Kidney (tissue), 14 donors: ENCODE measurements around the gene MX2. TPM values are rescaled to one million over a fixed set of nuclear protein-coding genes. Genes with fewer than 3 reads are reported as not detected.

ENCODE experiments used
- DNase-seq, 5 donors: peaks; one replicate each; pipeline ENCODE4 v3.0.0-alpha.2; 2013 to 2020
- FAIRE-seq: peaks from 2 replicates; lab custom pipeline; 2012; peaks lifted over from hg19 to GRCh38; lab: Jason Lieb, UNC
- H3K27ac ChIP-seq, 2 donors: one replicate each; pipeline ENCODE4 v1.7.0; 2013; ENCODE audit warnings: low read depth in 2 of 2, low read length in 2 of 2, inconsistent platforms in 1 of 2
- H3K27me3 ChIP-seq: one replicate; pipeline ENCODE4 v1.7.1; 2013; ENCODE audit warnings: low read length, inconsistent platforms; ENCODE audit not compliant: control insufficient read depth, insufficient read depth
- H3K36me3 ChIP-seq, 3 donors: one replicate each; pipeline versions ENCODE4 v1.7.0 to v1.7.1; 2013; ENCODE audit warnings: low read length in 3 of 3, control low read depth in 1 of 3, inconsistent platforms in 1 of 3; ENCODE audit not compliant: insufficient read depth in 3 of 3, control insufficient read depth in 2 of 3
- H3K4me1 ChIP-seq, 3 donors: one replicate each; pipeline versions ENCODE4 v1.7.0 to v1.7.1; 2013; ENCODE audit warnings: low read length in 3 of 3, inconsistent platforms in 1 of 3, low read depth in 1 of 3; ENCODE audit not compliant: control insufficient read depth in 2 of 3, insufficient read depth in 2 of 3
- H3K4me3 ChIP-seq, 3 donors: one replicate each; pipeline versions ENCODE4 v1.7.0 to v1.8.1; 2013; ENCODE audit warnings: low read length in 3 of 3, control low read depth in 1 of 3, inconsistent platforms in 1 of 3
- H3K9ac ChIP-seq, 3 donors: one replicate each; pipeline versions ENCODE4 v1.7.0 to v1.7.1; 2013; ENCODE audit warnings: low read length in 3 of 3, control low read depth in 1 of 3, inconsistent platforms in 1 of 3
- H3K9me3 ChIP-seq, 3 donors: one replicate each; pipeline versions ENCODE4 v1.7.0 to v1.7.1; 2013; ENCODE audit warnings: low read length in 3 of 3, control low read depth in 1 of 3, inconsistent platforms in 1 of 3; ENCODE audit not compliant: control insufficient read depth in 2 of 3, insufficient read depth in 1 of 3
- intact Hi-C: fragments of 100-400 bp; cut with DNase I; formaldehyde crosslinking; loops from one replicate; pipeline ENCODE4 v1.11.1; 2022
- polyA plus RNA-seq: library from polyadenylated mRNA; stranded (reverse); fragments of 350-450 nt; fragmentation: Illumina TruSeq; extraction: RNeasy Lipid Tissue Mini Kit (QIAGEN cat#74804); gene quantifications from one replicate; pipeline ENCODE4 v1.2.3, GENCODE V29; 2014; ENCODE audit warnings: low read depth, low replicate concordance; ENCODE audit not compliant: insufficient read depth
- total RNA-seq: library from RNA; stranded (reverse); fragmentation: NEBNext Ultra II Directional; extraction: Animal tissue kit (Norgen Biotek cat#: 25700); gene quantifications from one replicate; pipeline ENCODE4 v1.2.1, GENCODE V29; 2021
- TF ChIP-seq, protein P1 (sequence below): IDR thresholded peaks from 3 replicates; pipeline ENCODE4 v1.5.1; 2012; ENCODE audit warnings: mild to moderate bottlenecking, moderate library complexity, borderline replicate concordance; ENCODE audit not compliant: insufficient read depth; ENCODE audit errors: extremely low read depth
- donor health status: control.
- donor health status: control.
- donor health status: control.
- donor health status: control.
- donor health status: control.
- donor health status: DM: yes; HTN: yes; CAD: no.
- donor health status: Normal renal cell carcinoma (clear cell type).

The MX2 gene
- total and polyA plus RNA-seq, 2 donors from 2014 or later, result 4.3 to 11.7 TPM

DNA sequence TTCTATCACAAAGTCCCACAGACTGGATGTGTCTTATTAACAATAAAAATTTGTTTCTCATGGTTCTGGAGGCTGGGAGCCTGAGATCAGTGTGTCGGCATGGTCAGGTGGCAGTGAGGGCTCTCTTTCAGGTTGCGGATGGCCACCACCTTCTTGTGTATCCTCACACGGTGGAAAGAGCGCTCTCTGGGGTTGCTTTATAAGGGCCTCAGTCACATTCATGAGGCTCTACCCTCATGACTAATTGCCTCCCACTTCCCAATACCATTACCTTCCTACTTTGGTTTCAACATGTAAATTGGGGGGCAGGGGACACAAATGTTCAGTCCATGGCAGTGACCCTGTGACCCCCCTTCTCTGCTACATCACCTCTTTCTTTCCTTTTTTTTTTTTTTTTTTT, 43.5 kb downstream of the MX2 start:
- Histone ChIP-seq H3K4me3 (no peak overlapping the region), H3K36me3 (peaks cover 0 to 3% (median 0%) of the 10 kb centered on the region in 3 donors), H3K9me3 (no peaks in the 10 kb centered on the region), H3K27ac (no peak overlapping the region), H3K9ac (no peak overlapping the region), H3K4me1 (no peaks in the 10 kb centered on the region), H3K27me3 (no peaks in the 10 kb centered on the region)
- FAIRE-seq, result no peak
- TF ChIP-seq, protein P1, sequence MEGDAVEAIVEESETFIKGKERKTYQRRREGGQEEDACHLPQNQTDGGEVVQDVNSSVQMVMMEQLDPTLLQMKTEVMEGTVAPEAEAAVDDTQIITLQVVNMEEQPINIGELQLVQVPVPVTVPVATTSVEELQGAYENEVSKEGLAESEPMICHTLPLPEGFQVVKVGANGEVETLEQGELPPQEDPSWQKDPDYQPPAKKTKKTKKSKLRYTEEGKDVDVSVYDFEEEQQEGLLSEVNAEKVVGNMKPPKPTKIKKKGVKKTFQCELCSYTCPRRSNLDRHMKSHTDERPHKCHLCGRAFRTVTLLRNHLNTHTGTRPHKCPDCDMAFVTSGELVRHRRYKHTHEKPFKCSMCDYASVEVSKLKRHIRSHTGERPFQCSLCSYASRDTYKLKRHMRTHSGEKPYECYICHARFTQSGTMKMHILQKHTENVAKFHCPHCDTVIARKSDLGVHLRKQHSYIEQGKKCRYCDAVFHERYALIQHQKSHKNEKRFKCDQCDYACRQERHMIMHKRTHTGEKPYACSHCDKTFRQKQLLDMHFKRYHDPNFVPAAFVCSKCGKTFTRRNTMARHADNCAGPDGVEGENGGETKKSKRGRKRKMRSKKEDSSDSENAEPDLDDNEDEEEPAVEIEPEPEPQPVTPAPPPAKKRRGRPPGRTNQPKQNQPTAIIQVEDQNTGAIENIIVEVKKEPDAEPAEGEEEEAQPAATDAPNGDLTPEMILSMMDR, result no peak
- intact Hi-C loops, result no loop called here
- DNase-seq, result peak in 1 of 5 donors; percentile 18

DNA sequence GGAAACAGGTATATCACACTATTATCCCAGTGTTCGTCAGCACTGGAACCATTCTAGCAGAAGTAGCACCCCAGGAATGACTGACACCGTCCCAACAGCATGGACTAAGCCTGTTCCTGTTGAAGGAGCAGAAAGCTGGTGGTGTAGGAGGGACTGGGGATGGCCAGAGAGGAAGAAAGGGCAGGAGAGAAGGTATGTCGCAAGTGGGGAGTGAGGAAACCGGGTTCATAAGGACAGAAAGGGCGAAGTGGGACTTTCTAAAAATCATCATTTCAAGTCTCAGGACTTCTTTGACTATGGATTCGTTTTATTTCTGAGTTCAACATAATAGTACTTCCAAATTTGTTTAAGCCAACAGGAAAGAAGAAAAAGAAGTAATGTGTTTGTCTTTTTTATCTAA, 44.5 kb downstream of the MX2 start:
- TF ChIP-seq, protein P1, result no peak
- FAIRE-seq (no peak), DNase-seq (peak in 1 of 5 donors; percentile 15)
- H3K4me1 ChIP-seq, result no peaks in the 10 kb centered on the region
- H3K4me3 ChIP-seq, result no peak overlapping the region
- peaks cover 0 to 3% (median 0%) of the 10 kb centered on the region in 3 donors for H3K9me3 ChIP-seq
- no peak overlapping the region for H3K9ac ChIP-seq
- H3K27ac ChIP-seq, result no peak overlapping the region
- intact Hi-C loops, result no loop called here
- peaks cover 0 to 3% (median 0%) of the 10 kb centered on the region in 3 donors for H3K36me3 ChIP-seq
- H3K27me3 ChIP-seq, result no peaks in the 10 kb centered on the region

DNA sequence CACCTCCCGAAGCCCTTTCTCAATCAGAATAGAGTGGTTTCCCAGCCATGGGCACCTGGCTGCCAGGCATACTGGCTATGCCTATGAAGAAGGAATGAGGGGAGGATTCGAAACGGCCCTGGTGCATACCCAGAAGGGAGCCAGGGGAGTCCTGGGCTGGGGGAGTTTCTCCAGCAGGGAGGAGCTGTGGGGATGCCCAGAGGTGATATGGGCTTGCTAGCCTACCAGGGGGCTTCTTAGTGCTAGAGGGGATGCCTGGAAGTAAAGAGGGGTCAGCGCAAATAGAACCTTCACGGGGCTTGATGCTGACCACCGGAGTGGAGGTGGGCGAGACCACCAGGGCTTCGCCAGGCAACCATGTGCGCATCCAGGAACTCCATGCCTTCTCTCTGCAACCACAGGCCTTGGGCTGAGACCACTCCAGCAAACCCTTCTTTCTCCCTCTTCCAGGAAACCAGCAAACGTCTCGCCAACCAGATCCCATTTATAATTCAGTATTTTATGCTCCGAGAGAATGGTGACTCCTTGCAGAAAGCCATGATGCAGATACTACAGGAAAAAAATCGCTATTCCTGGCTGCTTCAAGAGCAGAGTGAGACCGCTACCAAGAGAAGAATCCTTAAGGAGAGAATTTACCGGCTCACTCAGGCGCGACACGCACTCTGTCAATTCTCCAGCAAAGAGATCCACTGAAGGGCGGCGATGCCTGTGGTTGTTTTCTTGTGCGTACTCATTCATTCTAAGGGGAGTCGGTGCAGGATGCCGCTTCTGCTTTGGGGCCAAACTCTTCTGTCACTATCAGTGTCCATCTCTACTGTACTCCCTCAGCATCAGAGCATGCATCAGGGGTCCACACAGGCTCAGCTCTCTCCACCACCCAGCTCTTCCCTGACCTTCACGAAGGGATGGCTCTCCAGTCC, 46.0 kb downstream of the MX2 start:
- FAIRE-seq, result no peak
- H3K36me3 ChIP-seq, result peaks cover 0 to 2% (median 0%) of the 10 kb centered on the region in 3 donors
- no peak overlapping the region for H3K27ac ChIP-seq
- H3K4me3 ChIP-seq, result no peak overlapping the region
- TF ChIP-seq, protein P1, result no peak
- peaks cover 0 to 3% (median 0%) of the 10 kb centered on the region in 3 donors for H3K9me3 ChIP-seq
- intact Hi-C loops, result no loop called here
- H3K27me3 ChIP-seq, result no peaks in the 10 kb centered on the region
- no peaks in the 10 kb centered on the region for H3K4me1 ChIP-seq
- no peak overlapping the region for H3K9ac ChIP-seq
- DNase-seq, result peak in 1 of 5 donors; percentile 17
